COLO668 (cell line): ENCODE results near the gene CFAP161.
"Not testable (repeated sequence)": the region's sequence is repeated elsewhere in the genome, so short reads cannot be mapped to it uniquely, and the experiment has no call there.

Experiments
- DNase-seq: peaks from one replicate; lab custom pipeline; 2025; ENCODE audit not compliant: unreplicated experiment; lab: John Stamatoyannopoulos, UW

CFAP161 gene

DNA sequence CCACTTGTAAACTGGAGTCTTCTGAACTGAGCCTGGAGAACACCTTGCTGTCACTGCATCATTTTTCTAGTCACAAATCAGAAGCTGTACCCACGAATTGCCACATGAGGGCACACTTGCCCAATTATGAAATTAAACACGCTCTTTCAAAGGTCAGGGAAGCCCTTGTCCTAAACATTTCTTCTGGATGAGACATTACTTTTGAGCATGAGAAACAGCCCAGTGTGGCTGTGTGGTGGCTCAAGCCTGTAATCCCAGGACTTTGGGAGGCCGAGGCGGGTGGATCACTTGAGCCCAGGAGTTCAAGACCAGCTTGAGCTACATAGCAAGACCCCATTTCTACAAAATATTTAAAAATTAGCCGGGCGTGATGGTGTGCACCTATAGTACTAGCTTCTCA, 27.5 kb upstream of the CFAP161 start:
- peak; percentile 37 for DNase-seq

DNA sequence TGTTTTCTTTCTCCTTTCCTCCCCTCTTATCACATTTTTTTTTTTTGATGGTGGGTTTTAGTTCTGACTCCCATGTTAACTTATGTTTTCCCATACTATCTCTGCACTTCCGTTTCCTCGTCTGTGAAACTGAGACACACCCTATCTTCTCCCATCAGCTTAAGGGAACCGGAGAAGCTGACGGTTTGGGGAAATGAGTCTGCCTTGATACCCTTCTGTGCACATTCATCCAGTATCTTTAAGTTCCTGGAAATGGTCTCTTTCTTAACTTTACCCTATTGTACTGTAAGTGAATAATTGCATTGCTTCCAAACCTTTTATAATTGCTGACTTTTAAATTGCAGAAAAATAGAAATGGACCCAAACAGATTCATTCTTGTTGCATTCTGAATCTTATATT, 26.2 kb upstream of the CFAP161 start:
- no peak for DNase-seq

DNA sequence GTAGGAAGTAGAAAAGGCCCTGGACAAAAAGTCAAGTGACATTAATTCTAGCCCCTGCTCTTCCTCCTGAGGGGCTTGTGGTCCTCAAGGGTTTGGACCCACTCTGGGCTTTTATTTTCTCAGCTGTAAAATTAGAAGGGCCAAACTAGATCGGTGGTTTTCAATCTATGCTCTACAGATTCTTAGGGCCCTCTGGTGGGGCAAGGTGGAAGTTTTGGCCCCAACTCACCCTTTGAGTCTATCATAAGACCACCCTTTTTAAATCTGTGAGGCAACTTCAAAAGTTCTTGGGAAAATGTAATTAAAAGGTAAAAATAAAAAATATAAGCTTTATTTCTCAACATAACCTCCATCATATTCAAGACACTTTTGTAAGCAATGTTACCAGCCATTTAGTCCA, 25.6 kb upstream of the CFAP161 start:
- DNase-seq: no peak

DNA sequence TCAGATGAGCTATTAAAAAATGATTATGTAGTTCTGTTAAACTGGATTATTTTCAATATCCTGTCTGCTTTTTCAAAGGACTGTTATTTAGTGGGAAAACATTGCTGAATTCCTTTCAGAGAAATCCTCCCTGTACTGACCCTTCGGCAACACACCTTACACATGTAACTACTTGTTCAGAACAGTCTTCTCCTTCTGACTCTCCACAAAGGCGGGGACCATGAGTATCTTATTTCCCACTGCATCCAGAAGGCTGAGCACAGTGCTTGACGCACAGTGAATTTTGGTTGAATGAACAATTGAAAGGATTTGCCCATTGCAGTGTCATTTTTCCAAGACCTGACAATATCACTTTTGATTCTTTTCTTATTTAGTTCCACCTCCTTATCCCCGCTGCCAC, 23.1 kb upstream of the CFAP161 start:
- DNase-seq: no peak

DNA sequence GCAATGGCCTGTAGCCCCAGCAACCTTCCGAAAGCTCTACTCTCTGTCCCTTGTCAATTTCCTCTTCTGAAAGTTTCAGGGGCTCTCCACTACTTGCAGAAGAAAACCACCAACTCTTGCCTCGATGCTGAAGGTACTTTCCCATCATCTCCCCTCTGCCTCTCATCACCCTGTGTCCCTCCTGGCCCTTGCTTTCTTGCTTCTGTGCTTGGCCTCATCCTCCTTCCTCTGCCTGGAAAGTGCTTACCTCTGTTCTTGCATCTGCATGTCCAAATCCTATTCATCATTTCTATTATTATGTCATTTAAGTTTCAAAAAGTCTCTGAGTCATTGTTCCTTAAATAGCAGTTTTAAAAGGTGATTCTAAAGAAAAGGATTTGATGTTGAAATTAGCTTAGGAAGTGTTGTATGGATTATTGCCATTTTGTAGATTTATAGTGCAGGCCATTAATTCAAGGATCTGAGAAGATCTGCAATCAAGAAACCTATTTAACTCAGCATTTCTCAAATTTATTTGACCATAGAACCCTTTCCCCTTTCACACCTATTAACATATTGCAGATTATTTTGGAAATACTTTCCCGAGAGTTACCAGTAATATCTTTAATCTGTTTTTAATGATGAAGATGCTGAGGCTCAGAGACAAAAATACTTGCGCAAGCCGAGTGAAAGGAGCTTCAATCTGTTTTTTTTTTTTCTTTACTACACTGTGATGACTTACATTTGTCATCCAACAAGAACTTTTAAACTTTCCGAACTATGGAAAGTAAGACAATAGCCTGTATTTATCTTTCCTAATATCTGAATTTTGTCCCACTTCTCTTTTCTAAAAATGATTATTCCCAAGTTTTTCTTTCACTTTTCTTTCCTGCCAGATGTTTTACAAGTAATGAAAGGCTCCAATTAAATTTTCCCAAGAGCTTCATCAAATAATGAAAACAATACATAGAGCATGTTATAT, 22.3 kb upstream of the CFAP161 start:
- DNase-seq: no peak

DNA sequence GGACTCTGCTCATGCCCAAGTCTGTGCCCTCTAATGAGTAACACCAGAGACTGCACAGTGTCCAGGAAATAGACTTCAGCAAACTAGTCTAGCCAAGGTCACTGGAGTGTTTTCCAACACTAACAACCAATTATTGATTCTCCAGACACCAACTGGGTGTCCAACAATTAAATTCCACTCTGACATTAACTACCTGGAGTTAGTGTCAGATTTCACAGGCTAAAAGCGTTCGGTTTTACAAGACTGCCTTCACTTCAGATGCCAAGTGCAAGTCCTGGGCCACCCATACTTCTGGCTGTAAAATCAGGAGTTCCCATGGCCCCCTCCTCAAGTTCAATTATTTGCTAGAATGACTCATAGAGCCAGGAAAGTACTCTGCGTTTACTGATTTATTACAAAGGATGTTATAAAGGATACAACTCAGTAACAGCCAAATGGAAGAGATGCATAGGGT, 20.8 kb upstream of the CFAP161 start:
- DNase-seq: peak; percentile 15

DNA sequence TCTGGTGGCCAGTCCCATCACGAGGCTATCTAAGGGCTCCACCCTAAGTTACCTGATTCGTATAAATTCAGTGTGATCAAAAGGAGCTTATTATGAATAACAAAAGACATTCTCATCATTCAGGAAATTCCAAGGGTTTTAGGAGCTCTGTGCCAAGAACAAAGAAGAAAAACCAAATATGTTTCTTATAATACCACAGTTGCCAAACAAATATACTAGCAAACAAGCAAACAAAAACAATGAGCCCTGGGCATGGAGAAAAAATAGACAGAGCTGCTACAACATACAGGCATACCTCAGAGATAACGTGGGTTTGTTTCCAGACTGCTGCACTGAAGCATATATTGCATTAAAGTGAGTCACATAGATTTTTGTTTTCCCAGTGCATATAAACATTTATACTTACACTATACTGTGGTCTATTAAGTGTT, 20.2 kb upstream of the CFAP161 start:
- DNase-seq: no peak

DNA sequence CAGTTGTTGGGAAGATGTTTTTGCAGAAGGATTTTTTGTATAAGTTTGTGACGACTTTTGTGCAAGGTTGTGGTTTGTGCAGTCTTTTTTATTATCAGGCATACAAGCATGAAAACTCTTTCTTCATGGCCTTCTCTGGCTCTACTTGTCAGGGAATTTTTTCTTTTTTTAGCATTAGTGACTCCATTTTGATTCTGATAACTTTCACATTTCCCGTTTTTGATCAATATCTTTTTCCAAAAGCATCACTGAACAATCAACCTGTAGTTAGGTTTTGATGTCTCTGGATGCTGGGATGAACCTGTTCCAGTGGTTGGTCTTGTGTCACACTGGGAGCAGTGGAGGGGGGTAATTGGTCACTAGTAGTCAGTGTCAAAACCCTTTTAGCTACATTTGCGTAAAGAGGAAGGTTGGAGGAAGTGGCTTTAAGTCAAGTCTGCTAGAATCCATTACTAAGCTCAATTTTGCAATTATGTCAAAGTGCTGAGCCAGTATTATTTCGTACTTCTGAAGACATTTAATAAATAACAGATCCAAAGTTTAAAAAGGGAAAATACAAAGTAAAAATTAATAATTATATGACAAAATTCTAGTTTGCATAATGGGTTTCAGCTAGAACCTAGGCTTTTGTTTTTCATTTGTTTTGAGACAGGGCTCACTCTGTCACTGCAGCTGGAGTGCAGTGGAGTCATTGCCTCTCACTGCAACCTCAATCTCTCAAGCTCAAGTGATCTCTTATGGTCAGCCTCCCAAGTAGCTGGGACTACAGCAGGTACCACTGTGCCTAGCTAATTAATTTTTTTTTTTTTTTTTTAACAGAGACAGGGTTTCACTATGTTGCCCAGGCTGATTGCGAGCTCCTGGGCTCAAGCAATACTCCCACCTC, 18.8 kb upstream of the CFAP161 start:
- no peak for DNase-seq

DNA sequence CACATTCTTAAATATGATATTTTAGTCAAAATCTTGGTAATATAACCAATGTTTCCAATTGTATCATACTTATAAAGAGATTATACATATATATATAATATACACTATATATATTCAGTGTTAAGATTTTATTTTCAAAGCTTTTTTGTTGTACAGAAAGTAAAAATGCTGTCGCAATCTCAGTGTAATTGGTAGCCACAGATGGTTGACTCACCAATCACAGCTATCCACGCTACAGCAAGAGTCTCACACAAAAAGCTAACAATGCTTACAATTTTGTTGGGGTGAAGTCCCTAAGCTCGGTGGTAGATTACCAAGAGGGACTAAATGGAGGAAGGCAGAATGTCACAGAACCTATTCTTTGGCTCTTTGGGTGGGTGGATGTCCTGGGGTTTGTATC, 16.9 kb upstream of the CFAP161 start:
- no peak for DNase-seq

DNA sequence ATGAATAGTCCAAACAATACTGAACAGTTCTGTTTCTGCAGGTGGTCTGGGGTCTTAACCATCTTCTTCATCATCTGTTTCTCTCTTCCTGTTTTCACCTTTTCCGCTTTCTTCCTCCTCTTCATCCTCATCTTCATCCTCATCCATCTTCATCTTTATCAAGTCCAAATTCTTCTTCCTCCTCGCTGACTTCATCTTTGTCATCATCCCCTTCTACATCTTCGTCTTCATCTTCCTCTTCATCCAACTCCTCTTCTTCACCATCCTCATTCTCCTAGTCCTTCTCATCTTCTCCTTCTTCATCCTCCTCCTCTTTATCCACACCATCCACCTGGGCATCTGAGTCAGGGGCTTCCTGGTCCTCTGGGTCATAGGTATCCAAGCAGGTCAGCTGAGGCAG, 16.5 kb upstream of the CFAP161 start:
- no peak for DNase-seq

DNA sequence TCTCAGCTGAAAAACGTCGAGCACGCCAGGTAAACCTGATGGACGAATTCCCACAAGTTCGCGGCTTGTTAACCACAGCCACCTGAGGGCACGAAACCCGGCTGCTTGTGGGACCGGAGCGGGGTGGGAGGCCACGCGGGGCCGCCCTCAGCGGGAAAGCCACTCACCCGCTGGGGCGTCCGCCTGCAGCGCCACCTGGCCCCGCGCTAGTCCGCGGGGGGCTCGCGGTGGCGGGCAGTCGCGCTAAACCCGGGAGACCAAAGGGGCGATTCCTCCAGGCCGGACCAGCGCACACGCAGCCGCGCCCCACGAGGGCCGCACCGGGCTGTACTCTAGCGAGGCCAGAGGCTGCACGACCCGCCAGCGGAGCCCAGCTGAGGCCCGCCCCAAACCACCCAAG, 15.7 kb upstream of the CFAP161 start:
- DNase-seq: no peak

DNA sequence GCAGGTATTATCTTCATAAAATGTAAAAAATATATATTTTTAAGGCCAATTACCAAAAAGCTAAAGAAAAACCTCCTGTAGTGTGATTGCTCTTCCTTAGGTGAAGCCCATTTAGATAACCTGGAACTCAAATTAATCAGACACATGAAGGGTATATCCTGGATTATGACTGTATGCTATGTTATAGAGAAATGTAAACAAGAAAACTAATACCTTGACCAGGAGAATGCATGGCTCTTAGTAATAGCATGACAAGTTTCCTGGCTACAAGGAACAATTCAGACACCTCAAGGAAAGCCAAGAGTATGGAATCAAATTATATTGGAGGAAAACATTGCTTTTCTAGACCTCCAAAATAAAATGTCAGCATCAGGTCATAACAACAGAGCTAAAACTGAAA, 14.0 kb upstream of the CFAP161 start:
- DNase-seq: no peak

DNA sequence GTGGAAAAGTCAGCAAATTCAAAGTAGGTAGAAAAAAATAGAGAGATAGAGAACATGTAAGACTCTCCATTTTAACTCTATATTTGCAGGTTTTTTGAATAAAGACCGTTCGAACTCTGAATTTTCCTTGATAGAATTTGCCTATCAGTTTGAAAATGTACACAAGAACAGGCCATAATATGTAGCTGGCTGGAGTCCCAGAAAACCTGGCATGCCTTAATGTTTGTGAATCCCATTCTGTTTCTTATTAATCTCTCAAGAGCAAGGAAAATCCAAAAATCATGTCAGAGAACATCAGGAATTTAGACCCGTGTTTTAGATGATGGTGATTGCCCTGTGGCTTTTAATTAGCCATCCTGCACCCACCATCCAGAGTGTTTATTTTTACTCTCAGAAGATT, 7.2 kb upstream of the CFAP161 start:
- DNase-seq: no peak

DNA sequence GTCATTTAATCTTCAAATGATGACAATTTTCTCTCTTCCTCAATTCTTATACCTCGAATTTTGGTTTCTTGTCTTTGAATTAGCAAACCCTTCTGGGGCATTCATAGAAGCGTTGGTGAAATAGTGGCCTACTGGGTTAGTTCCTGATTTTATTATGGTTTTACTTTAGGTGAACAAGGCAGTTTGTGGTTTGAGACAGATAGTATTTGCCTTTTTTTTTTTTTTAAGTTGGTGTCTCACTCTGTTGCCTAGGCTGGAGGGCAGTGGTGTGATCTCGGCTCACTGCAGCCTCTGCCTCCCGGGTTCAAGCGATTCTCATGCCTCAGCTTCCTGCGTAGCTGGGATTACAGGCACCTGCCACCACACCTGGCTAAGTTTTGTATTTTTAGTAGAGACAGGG, 7.4 kb downstream of the CFAP161 start:
- DNase-seq: not testable (repeated sequence)

DNA sequence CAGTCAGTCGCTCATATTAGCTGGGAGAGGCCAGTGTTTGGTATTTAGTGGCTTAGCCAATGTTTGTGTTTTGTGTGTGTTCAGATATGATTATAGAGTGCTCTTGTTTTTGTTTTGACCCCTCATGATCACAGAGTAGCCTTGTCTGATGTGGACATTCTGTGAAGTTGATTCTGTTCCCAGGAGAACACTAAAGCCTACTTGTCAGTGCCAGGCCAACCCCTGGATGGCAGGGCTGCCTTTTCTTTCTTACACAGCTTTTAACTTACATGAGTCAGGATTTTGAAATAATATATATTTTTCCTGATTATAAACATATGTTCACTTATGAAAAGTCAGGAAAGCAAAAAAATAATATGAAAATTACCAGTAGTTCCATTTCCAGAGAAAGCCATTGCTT, 11.9 kb downstream of the CFAP161 start:
- DNase-seq: no peak

DNA sequence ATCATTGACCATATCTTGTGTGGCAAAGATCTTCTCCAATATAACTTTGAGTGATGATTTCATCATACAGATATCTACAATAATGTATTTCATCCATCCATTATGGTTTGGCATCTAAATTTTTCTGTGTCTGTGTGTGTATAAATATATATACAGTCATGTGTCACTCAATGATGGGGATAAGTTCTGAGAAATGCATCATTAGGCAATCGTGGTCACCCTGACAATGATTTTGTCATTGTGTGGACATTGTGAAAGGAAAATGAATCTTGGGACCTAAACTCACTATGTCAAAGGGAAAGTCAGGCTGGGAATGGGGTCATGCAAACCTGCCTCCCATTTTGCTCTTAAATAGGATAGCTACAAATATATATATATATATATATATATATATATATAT, 12.4 kb downstream of the CFAP161 start:
- no peak for DNase-seq

DNA sequence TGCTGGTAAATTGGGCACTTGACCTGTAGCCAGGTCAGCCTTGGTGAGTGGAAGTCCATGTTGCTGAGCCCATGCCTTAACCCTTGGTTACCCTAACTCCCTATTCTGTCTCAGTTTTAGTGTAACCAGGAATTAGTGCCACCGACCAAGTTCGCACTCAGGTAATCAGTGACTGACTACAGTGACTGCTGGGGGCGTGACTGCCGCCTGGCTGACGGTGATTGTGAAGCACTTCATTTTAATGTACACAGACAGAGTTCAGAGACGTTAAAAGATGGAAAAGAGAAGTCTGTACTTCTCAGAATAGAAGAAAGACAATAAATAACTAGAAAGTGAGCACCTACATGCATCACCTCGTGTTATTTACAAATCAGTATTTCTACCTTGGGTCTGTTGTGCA, 17.3 kb downstream of the CFAP161 start:
- DNase-seq: no peak

DNA sequence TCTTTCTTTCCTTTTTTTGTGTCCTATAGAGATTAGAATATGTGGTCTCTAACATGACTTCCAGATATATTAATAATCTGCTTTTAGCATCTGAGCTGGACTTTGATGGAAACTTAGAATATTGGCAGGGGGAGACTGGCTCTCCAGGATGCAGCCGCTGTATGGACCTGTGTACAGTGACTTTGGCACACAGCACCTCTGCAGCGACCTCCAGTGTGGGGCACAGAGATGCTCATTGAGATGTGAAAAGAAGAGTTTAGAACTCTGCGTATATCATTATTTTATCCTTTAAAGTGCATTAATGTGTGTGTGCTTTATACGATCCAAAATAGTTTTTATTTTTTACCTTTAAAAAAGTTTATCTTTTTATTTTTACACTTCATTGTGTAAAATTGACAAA, 18.3 kb downstream of the CFAP161 start:
- DNase-seq: no peak

DNA sequence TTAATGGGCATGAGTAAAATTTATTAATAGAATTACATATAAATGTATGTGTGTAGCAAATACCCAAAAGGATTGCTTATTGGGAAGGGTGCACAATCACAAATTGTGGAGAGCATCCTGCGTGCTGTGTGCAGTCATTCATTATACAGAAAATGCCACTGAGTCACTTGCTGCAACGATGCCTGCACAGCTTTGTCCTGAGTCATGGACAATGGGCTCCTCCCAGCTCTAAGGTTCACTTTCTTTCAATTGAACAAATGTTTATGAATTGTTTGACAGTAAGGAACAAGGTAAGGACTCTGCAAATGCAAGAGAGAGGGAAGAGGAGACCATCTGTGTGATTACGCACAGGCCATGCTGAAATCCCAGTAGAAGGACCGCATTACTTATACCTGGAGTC, 18.7 kb downstream of the CFAP161 start:
- no peak for DNase-seq

DNA sequence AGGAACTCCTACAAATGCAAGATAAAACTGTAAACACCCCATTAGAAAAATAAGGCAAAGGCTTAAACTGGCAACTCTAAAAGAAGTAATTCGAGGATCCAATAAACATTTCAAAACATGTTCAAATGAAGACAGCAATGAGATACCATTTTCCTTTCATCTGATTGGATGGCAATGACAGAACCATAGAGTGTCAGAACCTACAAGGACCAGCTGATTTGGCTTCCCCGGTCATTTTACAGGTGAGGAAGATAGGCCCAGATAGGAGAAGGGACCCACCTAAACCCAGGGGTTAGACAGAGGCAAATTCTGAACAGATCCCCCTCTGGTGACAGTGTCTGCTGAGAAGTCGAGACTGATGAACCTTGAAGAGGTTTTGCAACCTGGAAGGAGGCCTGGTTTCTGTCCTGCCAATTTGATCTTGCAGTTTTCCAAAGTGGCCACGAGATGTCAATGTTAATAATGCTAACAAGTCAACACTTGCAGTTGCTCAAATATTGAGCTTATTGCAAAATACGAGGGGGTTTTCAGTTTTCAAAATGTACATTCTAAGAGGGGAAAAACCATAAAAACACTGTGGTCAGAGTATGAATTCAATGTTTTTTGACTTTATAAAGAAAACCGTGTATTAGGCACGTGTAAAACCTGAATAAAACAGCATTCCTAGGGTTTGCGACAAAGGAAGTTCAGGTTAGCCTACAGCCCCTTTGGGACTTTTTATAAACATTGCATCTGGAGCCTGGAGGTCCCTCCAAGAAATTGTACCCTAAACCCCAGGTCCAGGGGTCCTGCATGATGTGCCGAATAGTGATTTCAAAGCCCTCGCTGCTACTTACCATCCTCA, 21.5 kb downstream of the CFAP161 start:
- no peak for DNase-seq

DNA sequence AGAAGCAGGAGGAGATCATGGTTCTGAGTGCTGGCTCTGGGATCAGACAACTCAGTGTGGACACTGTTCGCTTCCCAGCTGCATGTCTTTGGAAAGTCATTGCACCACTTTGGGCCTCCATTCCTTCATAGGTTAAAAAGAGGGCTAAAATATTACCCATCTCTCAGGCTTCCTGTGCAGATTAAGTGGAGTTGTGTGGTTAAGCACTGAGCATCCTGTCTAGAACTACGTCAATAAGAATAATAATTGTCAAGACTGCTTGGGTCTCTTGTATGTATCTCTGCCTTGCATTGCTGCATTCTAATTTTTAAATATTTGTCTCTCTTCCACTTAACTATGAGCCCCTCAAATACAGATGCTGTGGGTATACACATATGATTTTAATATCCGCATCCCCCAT, 22.3 kb downstream of the CFAP161 start:
- DNase-seq: no peak
